Epithelial cell of esophagus (primary cell): Measurements from ENCODE around the gene EXOSC10.

Source experiments
- DNase-seq: peaks from one replicate; pipeline ENCODE4 v3.0.0; 2010; ENCODE audit warnings: low read depth
- H3K4me3 ChIP-seq: 2 replicates; pipeline ENCODE4 v1.5.1; 2011; ENCODE audit warnings: mild to moderate bottlenecking, low read length, control low read depth
- CTCF ChIP-seq: IDR thresholded peaks from 2 replicates; pipeline ENCODE4 v1.5.1; 2011; ENCODE audit warnings: low read depth, mild to moderate bottlenecking, low read length, control low read depth, inconsistent platforms; ENCODE audit not compliant: insufficient read depth; ENCODE audit errors: missing control alignments

Gene EXOSC10

GRCh38 chr1:11099310-11100148, at the start of gene EXOSC10:
EXOSC10 (minus strand) TSS chr1:11099869; CDS start chr1:11099831, 38 bp downstream.
- no peak for TF ChIP-seq CTCF
- peak; percentile 89 for DNase-seq
- peak within 1 kb of the TSS; percentile 88 for H3K4me3 ChIP-seq

GRCh38 chr1:11147197-11147770, 47.6 kb upstream of the EXOSC10 start:
- DNase-seq = peak; percentile 80
- H3K4me3 ChIP-seq = no peak overlapping the region
- no peak for TF ChIP-seq CTCF

- no peak for DNase-seq
- TF ChIP-seq CTCF = no peak
- no peak overlapping the region for H3K4me3 ChIP-seq
Measured at GRCh38 chr1:11145741-11146140, 46.1 kb upstream of the EXOSC10 start.

GRCh38 chr1:11144570-11145256, 45.0 kb upstream of the EXOSC10 start:
- TF ChIP-seq CTCF = no peak
- no peak overlapping the region for H3K4me3 ChIP-seq
- peak; percentile 67 for DNase-seq

GRCh38 chr1:11143907-11144306, 44.2 kb upstream of the EXOSC10 start:
- no peak for DNase-seq
- TF ChIP-seq CTCF = no peak
- no peak overlapping the region for H3K4me3 ChIP-seq

GRCh38 chr1:11143401-11143800, 43.7 kb upstream of the EXOSC10 start:
- no peak for TF ChIP-seq CTCF
- DNase-seq = no peak
- no peak overlapping the region for H3K4me3 ChIP-seq
